Activated T-cell treated with anti-CD3 and anti-CD28 coated beads for 24 hours (primary cell): ENCODE data around the gene MLF2.
"Not testable (repeated sequence)": the region's sequence is repeated elsewhere in the genome, so short reads cannot be mapped to it uniquely, and the experiment has no call there.

ENCODE experiments used
- DNase-seq: peaks from one replicate; pipeline ENCODE4 v3.0.0-alpha.2; 2020; ENCODE audit warnings: low read depth

Gene MLF2

GRCh38 chr12:6734506-6735387, 18.2 kb downstream of the MLF2 start:
- DNase-seq = no peak

GRCh38 chr12:6730169-6730568, 22.8 kb downstream of the MLF2 start:
- DNase-seq = no peak

GRCh38 chr12:6729186-6729585, 23.8 kb downstream of the MLF2 start:
- no peak for DNase-seq

GRCh38 chr12:6725350-6725749, 27.6 kb downstream of the MLF2 start:
- DNase-seq = no peak

- no peak for DNase-seq
These were observed 28.5 kb downstream of the MLF2 start for GRCh38 chr12:6724409-6724797.

- DNase-seq = peak; percentile 95
These were observed 29.1 kb downstream of the MLF2 start, which contains the start of gene COPS7A for GRCh38 chr12:6723607-6724408. TSS of gene COPS7A (plus strand) at chr12:6724046. CDS start at chr12:6724657, 611 bp downstream.

- DNase-seq = no peak
These were observed 30.1 kb downstream of the MLF2 start for GRCh38 chr12:6722863-6723262.

- no peak for DNase-seq
These were observed 36.0 kb downstream of the MLF2 start for GRCh38 chr12:6716874-6717437.

GRCh38 chr12:6716031-6716873, 36.7 kb downstream of the MLF2 start:
- not testable (repeated sequence) for DNase-seq

GRCh38 chr12:6708960-6709394, 44.0 kb downstream of the MLF2 start:
- DNase-seq = no peak

GRCh38 chr12:6708351-6708750, 44.6 kb downstream of the MLF2 start:
- not testable (repeated sequence) for DNase-seq

GRCh38 chr12:6703631-6704030, 49.3 kb downstream of the MLF2 start:
- DNase-seq = no peak

GRCh38 chr12:6701078-6701768, 51.7 kb downstream of the MLF2 start:
- DNase-seq = no peak

- no peak for DNase-seq
These were observed 52.3 kb downstream of the MLF2 start, which contains the start of gene PIANP for GRCh38 chr12:6700646-6701051. TSS of gene PIANP (minus strand) at chr12:6700815. CDS start at chr12:6698061, 2,754 bp downstream.

- DNase-seq = no peak
These were observed 52.8 kb downstream of the MLF2 start for GRCh38 chr12:6699989-6700645.

GRCh38 chr12:6699259-6699988, 53.5 kb downstream of the MLF2 start:
- DNase-seq = no peak

GRCh38 chr12:6698352-6699046, 54.4 kb downstream of the MLF2 start:
- DNase-seq = no peak
